ENCODE measurements around the gene DUSP7. TPM values are rescaled to one million over a fixed set of nuclear protein-coding genes. Genes with fewer than 3 reads are reported as not detected.

The DUSP7 gene
- total RNA-seq, 1 donor from 2014 or later = 2.4 TPM

GRCh38 chr3:52017586-52017985 lies 38.8 kb downstream of the DUSP7 start:
- no peak overlapping the region for H3K27ac ChIP-seq

GRCh38 chr3:52015438-52016228 lies 40.7 kb downstream of the DUSP7 start:
- Histone ChIP-seq H3K27me3 (no peaks in the 10 kb centered on the region), H3K4me1 (peaks cover 10% of the 10 kb centered on the region), H3K79me2 (ENCODE audit: low read depth) (no peaks in the 10 kb centered on the region), H3K4me2 (no peak overlapping the region), H3K27ac (no peak overlapping the region), H4K20me1 (ENCODE audit: low read depth) (no peaks in the 10 kb centered on the region), H3K36me3 (no peaks in the 10 kb centered on the region), H3K9me3 (ENCODE audit: low read depth) (no peaks in the 10 kb centered on the region), H3F3A (ENCODE audit: low read depth) (no peaks in the 10 kb centered on the region), H2AFZ (replicated peaks) (peak overlapping the region; percentile 72), H3K4me3 (no peak overlapping the region), H3K9ac (no peak overlapping the region)
- Mint-ChIP-seq H3K9me3 (peaks cover 2% of the 10 kb centered on the region), H3K4me3 (no peak overlapping the region), H3K4me1 (peaks cover 12% of the 10 kb centered on the region), H3K27me3 (ENCODE audit: insufficient read depth, low read depth) (peaks cover 16% of the 10 kb centered on the region), H3K27ac (peak overlapping the region; percentile 98), H3K36me3 (no peaks in the 10 kb centered on the region)
- TF ChIP-seq EZH2 (IDR thresholded peaks at IDR 0.05) = no peak
- DNase-seq (ENCODE audit: low spot score) = no peak

More at GRCh38 chr3:52017586-52017985, 38.8 kb downstream of the DUSP7 start:
- no peak for DNase-seq (ENCODE audit: low spot score)
- TF ChIP-seq CTCF (IDR thresholded peaks at IDR 0.05) = no peak
- no peak for TF ChIP-seq EZH2 (IDR thresholded peaks at IDR 0.05)
- no peak for TF ChIP-seq EZH2phosphoT487 (IDR thresholded peaks at IDR 0.05)
- no peaks in the 10 kb centered on the region for H3K9me3 Mint-ChIP-seq
- Histone ChIP-seq H3K4me1 (peaks cover 12% of the 10 kb centered on the region), H3K27me3 (no peaks in the 10 kb centered on the region), H2AFZ (replicated peaks) (no peak overlapping the region), H3K9ac (no peak overlapping the region), H3K4me3 (no peak overlapping the region), H3K9me3 (ENCODE audit: low read depth) (no peaks in the 10 kb centered on the region), H4K20me1 (ENCODE audit: low read depth) (no peaks in the 10 kb centered on the region), H3K4me2 (no peak overlapping the region), H3F3A (ENCODE audit: low read depth) (no peaks in the 10 kb centered on the region), H3K36me3 (no peaks in the 10 kb centered on the region), H3K79me2 (ENCODE audit: low read depth) (no peaks in the 10 kb centered on the region)
- no peak overlapping the region for H3K27ac Mint-ChIP-seq
- H3K27me3 Mint-ChIP-seq (ENCODE audit: insufficient read depth, low read depth) = peaks cover 9% of the 10 kb centered on the region
- peaks cover 20% of the 10 kb centered on the region for H3K4me1 Mint-ChIP-seq
- no peaks in the 10 kb centered on the region for H3K36me3 Mint-ChIP-seq
- no peak overlapping the region for H3K4me3 Mint-ChIP-seq

GRCh38 chr3:52014613-52015012 lies 41.8 kb downstream of the DUSP7 start:
- Mint-ChIP-seq H3K27me3 (ENCODE audit: insufficient read depth, low read depth) (peaks cover 16% of the 10 kb centered on the region), H3K36me3 (no peaks in the 10 kb centered on the region), H3K4me3 (no peak overlapping the region), H3K9me3 (peaks cover 2% of the 10 kb centered on the region), H3K4me1 (peaks cover 9% of the 10 kb centered on the region), H3K27ac (no peak overlapping the region)
- no peak overlapping the region for H3K27ac ChIP-seq
- H4K20me1 ChIP-seq (ENCODE audit: low read depth) = no peaks in the 10 kb centered on the region
- TF ChIP-seq EZH2phosphoT487 (IDR thresholded peaks at IDR 0.05) = no peak
- TF ChIP-seq CTCF (IDR thresholded peaks at IDR 0.05) = peak; percentile 49
- H3K4me3 ChIP-seq = no peak overlapping the region
- H3F3A ChIP-seq (ENCODE audit: low read depth) = no peaks in the 10 kb centered on the region
- peak; percentile 65 for DNase-seq (ENCODE audit: low spot score)
- no peak overlapping the region for H3K9ac ChIP-seq
- no peaks in the 10 kb centered on the region for H3K27me3 ChIP-seq
- H3K36me3 ChIP-seq = no peaks in the 10 kb centered on the region
- no peaks in the 10 kb centered on the region for H3K79me2 ChIP-seq (ENCODE audit: low read depth)
- no peak overlapping the region for H3K4me2 ChIP-seq
- H2AFZ ChIP-seq (replicated peaks) = peak overlapping the region; percentile 58
- H3K9me3 ChIP-seq (ENCODE audit: low read depth) = no peaks in the 10 kb centered on the region
- H3K4me1 ChIP-seq = peaks cover 10% of the 10 kb centered on the region
